ENCODE results near the gene RASA1.

The RASA1 gene

DNA sequence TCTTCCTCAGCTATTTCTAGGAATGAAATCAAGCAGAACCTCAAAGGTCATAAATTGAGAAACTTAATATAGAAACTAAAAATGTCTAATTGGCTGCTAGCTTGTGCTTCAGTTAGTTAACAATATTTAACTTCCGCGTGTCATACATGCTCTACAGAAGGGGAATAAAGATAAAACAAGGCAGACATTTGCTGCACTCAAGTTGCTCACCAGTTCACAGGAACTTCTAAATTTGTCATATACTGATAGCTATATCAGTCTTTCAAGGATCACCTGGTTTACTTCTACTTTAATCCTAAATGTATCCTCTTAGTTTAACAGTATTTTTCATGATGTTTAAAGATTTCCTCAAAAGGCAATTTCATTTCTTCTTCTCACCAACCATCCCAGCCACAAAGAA, 136.7 kb downstream of the RASA1 start:
- no peak for DNase-seq

DNA sequence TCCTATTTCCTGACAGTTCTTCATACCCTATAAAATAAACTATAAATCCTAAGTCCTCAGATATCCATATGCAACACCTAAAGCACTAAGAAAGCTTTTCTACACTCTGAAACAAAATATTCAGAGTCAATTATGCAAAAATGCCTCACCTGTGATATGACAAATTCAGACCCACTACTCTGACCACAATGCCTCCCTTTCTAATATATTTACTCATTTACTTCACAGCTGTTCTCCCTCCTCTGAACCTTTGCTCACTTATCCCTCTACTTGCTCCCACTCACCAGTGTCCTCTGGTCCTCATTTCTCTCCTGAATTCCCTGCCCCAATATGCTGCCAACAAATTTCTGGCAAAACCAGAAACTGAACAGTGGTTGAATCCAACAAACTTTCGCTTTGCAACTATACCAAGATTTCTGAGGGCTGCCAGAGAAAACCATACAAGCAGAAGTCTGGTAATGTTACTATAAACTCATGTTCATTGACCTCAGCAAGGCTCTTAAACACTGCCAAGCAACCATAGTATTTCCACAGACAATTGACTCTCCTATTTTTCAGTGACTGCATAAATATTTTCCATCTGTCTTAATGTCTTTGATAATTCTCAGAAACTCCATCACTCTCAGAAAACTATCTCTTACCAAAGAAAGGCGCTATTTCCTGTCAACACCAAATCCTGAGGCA, 137.9 kb downstream of the RASA1 start:
- DNase-seq = no peak

DNA sequence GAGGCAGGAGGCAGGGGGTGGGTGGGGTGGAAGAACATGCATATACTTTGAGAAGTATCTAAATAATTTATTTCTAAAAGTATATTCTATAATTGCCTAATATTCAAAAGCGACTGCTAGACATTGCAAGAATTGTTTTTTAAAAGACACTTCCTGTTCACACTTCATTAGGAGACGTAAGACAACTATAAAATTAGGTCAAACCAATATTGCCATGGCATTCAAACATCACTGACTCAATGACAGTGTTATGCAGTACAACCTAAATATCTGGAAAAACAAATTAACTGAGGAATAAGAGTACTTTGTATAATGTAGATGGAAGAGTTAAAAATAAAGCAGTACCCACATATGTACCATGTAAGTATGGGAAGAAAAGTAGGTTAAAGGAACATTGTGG, 140.5 kb downstream of the RASA1 start:
- no peak for DNase-seq

DNA sequence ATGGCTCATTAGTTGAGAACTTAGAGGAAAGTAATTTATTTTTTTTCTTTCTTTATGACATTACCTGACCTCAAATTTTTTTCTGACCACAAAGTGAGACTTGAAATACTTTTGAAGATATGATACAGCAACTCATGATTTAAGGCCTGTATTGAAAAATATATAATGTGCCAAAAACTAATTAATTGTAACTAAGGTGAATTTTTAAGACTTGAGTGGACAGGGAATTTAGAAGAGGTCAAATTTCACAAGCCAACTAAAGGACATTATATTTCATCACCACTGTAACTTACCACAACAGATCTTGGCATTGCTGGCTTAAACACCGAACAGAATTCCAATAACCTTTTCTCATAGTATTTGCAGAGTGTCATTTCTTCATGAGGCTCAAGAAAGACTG, 143.2 kb downstream of the RASA1 start:
- no peak for DNase-seq

DNA sequence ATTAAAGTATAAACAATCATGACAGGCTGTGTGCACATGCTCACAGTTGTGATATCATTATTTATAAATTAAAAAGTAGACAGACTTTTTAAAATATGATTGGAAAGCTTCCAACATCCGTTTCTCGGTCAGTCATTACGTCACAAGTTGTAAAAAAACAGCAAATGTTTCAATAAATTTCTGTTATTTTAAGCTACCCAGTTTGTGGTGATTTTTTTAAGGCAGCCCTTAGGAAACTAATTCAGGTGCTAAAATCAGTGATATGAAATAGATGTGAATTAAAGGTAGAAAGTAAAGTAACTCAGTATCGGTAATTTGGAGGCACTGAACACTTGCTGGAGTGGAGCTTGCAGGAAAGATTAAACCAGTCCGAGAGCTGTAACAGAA, 143.9 kb downstream of the RASA1 start:
- DNase-seq = no peak

DNA sequence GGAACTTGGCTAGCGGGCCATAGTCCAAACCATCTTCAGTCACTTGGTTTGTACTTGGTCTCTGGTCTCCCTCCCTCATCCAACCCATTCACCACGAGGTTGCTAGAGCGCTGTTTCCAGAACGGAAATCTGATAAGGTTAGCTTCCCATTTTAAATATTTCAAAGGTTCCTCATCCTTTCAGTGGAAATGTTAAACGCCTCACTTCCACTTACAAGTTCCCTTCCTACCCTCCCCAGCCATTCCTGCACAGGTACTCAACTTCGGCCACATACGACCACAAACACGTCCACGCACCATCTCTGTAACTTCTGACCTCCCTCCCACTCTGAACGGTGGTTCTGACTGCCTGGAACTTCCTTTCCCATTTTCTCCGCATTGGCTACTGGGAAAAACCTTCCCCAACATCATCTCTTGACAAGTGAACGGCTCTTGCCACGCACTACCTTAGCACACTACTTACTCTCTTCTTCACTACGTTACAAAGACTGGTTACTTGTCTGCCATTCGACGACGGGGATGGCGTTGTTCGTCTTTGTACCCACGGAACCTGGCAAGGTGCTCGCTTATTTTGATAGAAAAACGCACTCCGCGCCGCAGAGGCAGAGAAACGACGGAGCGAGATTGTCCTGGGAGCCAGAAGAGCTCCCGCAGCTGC, 144.4 kb downstream of the RASA1 start:
- DNase-seq = no peak

DNA sequence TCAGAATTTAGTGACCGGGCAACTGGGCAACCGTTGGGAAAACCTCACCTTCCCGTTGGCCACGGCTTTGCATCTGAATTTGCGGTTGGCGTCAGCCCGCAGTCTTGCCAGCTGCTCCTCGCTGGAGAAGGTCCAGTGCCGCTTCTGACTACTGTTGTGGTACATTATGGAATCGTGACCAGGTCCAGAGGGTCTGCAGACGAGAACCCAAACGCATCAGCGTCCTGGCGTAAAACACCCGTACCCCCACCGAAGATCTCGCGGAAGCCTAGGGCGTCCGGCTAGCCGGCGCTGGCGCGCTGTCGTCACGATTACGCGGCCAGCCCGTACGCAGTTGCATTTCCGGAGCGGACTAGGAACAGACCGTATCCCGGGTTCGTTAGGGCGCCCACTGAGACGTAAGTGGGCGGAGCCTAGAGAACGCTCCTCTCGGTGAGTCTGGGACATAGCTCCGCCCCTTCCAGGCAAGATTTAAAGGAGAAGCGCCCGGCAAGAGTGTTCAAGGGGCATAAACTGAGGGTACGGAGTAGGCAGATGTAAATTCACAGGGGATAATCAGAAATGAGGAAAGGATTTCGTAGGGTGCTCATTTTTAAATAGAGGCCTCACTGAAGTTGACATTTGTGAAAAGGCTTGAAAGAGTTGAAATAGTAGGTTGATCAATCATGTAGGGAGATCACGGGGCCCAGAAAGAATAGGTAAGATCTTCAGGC, 145.1 kb downstream of the RASA1 start, which contains the start of gene CCNH:
CCNH (minus strand) TSS at position 301 of the 713 bp plus-strand sequence; CDS start at position 165, 136 bp downstream.
- DNase-seq = peak; percentile 96

DNA sequence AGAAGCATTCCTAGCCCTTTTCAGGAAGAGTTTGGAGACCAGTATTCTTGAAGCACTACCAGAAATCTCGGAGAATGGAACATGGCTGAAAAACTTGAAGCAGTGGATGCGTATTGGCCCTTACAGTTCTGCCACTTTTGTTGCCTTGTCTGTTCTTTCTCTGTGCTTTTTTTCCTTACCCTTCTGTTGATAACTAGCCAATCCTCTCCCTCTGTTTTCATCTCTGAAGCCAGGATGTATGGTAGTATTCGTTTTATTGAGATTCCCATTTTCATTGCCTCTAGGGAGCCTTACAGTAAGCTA, 145.6 kb downstream of the RASA1 start:
- no peak for DNase-seq

DNA sequence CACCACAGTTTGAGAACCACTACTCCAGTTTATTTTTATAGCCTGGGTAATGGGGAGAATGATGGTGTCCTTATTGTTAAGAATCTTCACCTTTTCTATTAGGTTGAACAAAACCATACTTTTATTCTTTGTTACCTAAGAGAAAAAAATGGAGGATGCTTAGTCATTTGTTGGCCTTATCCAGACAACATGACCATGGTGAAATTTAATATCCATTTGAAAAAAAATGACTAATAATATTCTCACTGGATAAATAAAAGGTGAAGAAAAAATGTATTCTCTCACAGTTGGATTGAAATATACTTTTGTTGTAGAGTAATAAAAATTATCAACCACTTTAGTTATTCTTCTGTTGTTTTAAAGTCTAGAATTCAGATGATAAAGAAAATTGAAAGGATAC, 150.8 kb downstream of the RASA1 start:
- DNase-seq = no peak

DNA sequence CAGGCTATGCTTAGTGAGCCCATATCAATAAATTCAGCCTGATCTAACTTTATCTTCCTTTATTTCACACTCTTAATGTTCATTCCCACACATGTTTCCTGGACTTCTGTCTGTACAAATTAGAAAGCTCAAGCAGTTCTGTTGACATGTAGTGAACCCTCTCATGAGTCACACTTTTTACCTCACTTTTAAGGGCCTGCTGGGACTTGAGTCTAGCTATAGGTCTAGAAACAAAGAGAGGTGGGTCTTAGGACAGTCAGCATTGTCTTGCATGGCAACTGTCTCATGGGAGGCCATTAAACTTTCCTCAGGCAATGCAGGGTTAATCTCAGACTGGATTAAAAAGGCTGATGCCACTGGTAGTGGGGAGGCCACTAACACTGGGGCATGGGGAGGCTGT, 153.6 kb downstream of the RASA1 start:
- DNase-seq = no peak

DNA sequence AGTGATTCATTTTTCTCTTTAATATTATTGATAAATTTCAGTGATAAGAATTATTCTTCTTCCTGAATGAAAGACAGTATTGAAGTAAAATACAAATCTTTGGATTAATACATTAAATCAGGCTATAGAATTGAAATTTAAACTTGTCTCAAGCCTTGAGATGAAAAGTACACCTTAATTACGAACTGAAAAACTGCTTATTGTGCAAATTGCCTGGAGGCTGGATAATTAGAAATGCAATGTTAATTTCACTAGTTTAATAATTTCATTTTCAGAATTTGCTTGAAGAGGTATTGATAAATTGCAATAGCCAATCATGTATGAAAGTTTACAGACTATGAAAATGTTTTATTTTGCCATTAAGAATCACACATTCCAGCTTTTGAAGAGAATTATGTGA, 156.1 kb downstream of the RASA1 start:
- DNase-seq = no peak

DNA sequence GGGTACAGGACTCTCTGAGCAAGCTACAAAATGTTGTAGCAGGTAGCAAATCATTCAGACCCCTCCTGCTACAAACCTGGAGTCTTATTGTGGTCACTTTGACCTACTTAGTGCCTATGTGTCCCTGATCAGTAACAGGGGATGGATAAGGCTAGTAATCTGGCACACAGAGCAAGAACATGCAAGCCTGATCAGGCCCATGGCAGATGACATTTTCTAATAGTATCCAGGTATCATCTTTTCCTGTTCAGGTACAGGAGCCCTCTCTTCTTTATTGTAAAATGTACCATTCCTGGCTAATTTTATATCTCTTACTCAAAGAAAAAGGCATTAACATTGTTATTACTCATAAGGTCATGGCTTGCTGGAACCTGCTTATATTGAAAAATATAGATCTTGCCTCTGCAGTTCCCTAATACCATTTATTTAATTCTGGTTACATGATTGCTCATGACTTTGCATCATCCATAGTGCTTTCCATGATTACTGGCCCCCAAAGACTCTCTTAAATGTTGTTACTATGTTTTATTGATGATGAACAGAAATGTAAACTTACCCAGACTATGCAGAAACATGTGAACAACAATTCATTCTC, 163.3 kb downstream of the RASA1 start:
- no peak for DNase-seq

DNA sequence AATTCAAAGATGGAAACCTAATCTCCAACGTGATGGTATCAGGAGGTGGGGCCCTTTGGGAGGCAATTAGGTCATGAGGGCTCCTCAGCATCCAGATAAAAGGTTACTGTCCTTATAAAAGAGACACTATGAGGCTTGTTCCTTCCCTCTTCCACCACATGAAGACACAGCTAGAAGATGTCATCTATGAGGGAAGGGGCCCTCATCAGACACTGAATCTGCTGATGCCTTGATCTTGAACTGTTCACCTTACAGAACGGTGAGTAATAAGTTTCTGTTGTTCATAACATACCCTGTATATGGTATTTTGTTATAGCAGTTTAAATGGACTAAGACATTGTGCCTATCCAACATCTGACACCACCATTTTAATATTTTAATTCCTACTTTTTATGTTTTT, 164.8 kb downstream of the RASA1 start:
- DNase-seq = no peak

DNA sequence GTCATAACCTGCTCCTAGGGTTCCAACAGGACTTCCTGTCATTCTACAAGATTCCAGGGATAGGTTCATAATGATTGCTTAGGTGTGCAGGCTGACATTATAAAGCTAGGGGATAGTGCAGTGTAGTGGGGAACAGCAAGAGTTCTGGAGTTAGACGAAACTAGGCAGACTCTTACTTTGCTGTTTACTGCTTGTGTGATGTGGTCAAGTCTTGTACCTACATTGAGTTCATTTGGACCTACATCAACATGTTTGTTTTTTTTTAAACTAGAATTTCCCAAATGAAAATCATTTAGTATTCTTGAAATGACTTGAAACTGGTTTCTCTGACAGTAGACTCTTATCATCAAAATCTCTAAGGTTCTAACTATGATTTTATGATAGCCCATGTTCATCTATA, 166.3 kb downstream of the RASA1 start:
- DNase-seq = no peak

DNA sequence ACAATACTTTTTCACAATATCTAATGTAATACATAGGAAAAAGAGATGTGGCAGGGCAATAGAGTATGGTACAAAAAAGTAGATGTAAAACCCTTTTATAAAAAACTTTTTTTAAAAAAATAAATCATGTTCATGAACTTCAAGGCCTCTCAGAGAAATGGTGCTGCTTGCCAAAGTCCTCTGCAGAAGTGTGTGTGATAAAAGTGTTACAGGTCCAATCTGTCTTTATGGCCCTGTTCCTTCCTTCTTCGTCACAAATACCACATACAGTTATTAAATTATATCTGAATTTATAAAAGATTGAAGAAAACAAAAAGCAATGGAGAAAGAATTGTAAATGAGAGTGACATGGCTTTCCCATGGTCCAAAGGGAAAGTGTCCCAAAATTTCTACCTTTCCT, 166.8 kb downstream of the RASA1 start:
- DNase-seq = no peak

DNA sequence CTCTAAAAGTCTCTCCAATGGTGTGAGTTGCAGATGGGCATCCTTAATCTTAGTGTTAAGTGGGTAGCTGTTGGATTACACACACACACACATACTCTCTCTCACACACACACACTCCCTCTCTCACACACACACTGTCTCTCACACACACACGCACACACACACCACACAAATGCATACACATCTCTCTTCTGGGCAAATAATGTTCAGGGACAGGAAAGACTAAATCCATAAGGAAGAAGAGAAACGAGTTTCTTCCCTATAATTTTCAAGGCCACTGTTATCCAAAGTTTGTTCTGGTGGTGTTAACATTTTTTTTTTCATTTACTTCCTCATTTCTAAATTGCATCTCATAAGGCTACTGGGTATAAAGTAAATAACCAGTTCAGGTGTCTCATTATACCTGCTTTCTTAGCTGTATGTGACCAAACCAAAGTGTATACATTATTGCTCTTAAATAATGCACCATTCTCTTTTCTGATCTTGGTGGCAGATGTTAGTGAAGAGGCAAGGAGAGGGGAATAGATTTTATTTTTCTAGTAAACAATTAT, 167.5 kb downstream of the RASA1 start:
- DNase-seq = no peak

DNA sequence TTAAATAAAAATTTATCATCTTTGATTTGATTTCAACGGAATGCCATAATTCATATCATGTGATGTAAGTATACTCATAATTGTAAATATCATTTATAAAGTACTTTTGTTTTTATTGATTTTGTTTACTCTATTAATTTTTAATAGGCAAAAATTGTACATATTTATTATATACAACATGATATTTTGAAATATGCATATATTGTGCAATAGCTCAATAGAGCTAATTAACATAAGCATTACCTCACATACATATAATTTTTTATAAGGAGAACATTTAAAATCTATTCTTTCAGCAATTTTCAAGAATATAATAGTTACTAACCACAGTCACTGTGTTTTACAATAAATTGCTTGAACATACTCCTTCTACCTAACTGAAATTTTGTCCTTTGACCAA, 170.0 kb downstream of the RASA1 start:
- no peak for DNase-seq

DNA sequence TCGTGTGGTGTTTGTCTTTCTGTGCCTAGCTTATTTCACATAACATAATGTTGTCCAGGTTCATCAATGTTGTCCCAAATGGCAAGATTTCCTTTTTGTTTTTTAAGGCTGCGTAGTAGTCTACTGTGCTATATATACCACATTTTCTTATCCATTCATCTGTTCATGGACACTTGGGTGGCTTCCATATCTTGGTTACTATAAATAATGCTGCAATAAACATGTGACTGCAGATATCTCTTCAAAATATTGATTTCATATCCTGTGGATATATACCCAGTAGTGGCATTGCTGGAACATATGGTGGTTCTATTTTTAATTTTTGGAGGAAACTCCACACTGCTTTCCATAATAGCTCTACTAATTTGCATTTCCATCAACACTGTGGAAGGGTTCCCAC, 170.5 kb downstream of the RASA1 start:
- DNase-seq = no peak

All from SIG-M5 (cell line).